WERI-Rb-1 (cell line): Measurements from ENCODE around the gene FKBP4.

ENCODE experiments used
- DNase-seq: peaks from one replicate; pipeline ENCODE4 v3.0.0-alpha.2; 2020
- H3K27ac ChIP-seq: fragments of 250-450 bp; sonication (Bioruptor Pico); 2 replicates; pipeline ENCODE4 v1.5.1; 2020; ENCODE audit warnings: mild to moderate bottlenecking, moderate library complexity
- H3K27me3 ChIP-seq: fragments of 250-450 bp; sonication (Bioruptor Pico); 2 replicates; pipeline ENCODE4 v1.5.1; 2021; ENCODE audit warnings: mild to moderate bottlenecking, low read depth, moderate library complexity; ENCODE audit not compliant: insufficient read depth, severe bottlenecking
- H3K36me3 ChIP-seq: fragments of 250-450 bp; sonication (Bioruptor Pico); 2 replicates; pipeline ENCODE4 v1.5.1; 2020; ENCODE audit warnings: mild to moderate bottlenecking, moderate library complexity
- H3K4me3 ChIP-seq: 2 replicates; pipeline ENCODE4 v1.5.1; 2011; ENCODE audit warnings: low read depth, mild to moderate bottlenecking, control low read depth, low read length
- H3K9me3 ChIP-seq: fragments of 250-450 bp; sonication (Bioruptor Pico); 2 replicates; pipeline ENCODE4 v1.5.1; 2021; ENCODE audit warnings: mild to moderate bottlenecking, moderate library complexity; ENCODE audit not compliant: severe bottlenecking
- TF ChIP-seq, protein P1 (sequence below): IDR thresholded peaks from 2 replicates; pipeline ENCODE4 v1.5.1; 2011; ENCODE audit warnings: low read depth, mild to moderate bottlenecking, control low read depth, inconsistent platforms, low read length

Gene FKBP4, protein sequence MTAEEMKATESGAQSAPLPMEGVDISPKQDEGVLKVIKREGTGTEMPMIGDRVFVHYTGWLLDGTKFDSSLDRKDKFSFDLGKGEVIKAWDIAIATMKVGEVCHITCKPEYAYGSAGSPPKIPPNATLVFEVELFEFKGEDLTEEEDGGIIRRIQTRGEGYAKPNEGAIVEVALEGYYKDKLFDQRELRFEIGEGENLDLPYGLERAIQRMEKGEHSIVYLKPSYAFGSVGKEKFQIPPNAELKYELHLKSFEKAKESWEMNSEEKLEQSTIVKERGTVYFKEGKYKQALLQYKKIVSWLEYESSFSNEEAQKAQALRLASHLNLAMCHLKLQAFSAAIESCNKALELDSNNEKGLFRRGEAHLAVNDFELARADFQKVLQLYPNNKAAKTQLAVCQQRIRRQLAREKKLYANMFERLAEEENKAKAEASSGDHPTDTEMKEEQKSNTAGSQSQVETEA

DNA sequence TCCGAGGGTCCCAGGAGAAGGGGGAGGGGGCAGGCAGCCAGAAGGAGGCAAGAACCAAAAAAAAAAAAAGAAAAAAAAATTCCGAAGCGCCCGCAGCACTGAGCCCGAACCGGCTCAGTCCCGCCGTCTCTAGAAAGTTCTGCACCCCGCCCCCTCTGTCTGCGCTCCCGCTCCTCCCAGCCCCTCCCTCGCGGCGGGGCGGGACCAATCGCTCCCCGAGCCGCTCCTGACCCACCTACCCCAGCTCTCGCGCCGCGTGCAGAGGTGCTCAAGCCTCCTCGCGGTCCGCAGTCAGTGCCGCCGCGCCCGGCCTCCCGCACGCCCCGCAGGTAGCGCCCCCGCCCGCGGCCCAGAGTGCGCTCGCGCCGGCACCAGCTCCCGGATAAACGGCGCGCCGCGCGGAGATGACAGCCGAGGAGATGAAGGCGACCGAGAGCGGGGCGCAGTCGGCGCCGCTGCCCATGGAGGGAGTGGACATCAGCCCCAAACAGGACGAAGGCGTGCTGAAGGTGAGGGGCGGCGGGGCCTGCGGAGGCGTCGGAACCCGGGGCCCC is at the start of gene FKBP4:
Gene FKBP4, plus strand, starts transcription at position 235 of the 554 bp plus-strand sequence. Its CDS starts 170 bp downstream, at position 405.
- Histone ChIP-seq H3K27ac (peak within 1 kb of the TSS; percentile 77), H3K4me3 (peak within 1 kb of the TSS; percentile 44), H3K9me3 (no peaks in the 10 kb centered on the region), H3K36me3 (peaks cover 40% of the 10 kb centered on the region), H3K27me3 (no peaks in the 10 kb centered on the region)
- DNase-seq, result peak; percentile 88
- TF ChIP-seq, protein P1, sequence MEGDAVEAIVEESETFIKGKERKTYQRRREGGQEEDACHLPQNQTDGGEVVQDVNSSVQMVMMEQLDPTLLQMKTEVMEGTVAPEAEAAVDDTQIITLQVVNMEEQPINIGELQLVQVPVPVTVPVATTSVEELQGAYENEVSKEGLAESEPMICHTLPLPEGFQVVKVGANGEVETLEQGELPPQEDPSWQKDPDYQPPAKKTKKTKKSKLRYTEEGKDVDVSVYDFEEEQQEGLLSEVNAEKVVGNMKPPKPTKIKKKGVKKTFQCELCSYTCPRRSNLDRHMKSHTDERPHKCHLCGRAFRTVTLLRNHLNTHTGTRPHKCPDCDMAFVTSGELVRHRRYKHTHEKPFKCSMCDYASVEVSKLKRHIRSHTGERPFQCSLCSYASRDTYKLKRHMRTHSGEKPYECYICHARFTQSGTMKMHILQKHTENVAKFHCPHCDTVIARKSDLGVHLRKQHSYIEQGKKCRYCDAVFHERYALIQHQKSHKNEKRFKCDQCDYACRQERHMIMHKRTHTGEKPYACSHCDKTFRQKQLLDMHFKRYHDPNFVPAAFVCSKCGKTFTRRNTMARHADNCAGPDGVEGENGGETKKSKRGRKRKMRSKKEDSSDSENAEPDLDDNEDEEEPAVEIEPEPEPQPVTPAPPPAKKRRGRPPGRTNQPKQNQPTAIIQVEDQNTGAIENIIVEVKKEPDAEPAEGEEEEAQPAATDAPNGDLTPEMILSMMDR, result no peak

DNA sequence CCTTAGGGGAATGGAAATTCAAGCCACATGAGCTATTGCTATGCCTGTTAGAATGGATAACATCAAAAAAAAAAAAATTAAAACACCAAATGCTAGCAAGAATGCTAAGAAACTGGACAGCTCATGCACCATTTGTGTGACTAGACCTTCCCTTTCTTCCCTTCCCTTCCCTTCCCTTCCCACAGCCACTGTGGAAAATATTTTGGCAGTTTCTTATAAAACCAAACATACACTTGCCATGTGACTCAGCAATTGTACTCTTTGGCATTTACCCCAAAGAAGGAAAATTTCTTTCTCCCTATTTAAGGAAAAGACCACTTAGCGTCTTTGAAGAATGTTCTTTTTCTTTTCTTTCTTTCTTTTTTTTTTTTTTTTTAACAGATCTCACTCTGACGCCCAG is 49.1 kb upstream of the FKBP4 start:
- Histone ChIP-seq H3K27ac (no peak overlapping the region), H3K9me3 (no peaks in the 10 kb centered on the region), H3K4me3 (no peak overlapping the region), H3K36me3 (no peaks in the 10 kb centered on the region), H3K27me3 (no peaks in the 10 kb centered on the region)
- TF ChIP-seq, protein P1, result no peak
- no peak for DNase-seq

DNA sequence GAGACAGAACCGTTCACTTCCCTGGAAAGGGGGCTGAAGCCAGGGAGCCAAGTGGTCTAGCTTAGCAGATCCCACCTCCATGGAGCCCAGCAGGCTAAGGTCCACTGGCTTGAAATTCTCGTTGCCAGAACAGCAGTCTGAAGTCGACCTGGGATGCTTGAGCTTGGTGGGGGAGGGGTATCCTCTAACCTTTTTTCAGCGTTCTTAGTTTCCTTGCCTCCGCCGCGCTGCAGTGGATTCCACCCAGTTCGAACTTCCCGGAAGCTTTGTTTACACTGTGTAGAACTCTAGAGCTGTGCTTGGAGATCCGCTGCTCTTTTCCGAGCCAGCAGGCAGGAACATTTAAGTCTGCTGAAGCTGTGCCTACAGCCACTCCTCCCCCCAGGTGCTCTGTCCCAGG is 45.2 kb upstream of the FKBP4 start:
- no peak overlapping the region for H3K27ac ChIP-seq
- H3K36me3 ChIP-seq, result no peaks in the 10 kb centered on the region
- H3K27me3 ChIP-seq, result peaks cover 35% of the 10 kb centered on the region
- no peak overlapping the region for H3K4me3 ChIP-seq
- no peak for DNase-seq
- TF ChIP-seq, protein P1, result no peak
- no peaks in the 10 kb centered on the region for H3K9me3 ChIP-seq

DNA sequence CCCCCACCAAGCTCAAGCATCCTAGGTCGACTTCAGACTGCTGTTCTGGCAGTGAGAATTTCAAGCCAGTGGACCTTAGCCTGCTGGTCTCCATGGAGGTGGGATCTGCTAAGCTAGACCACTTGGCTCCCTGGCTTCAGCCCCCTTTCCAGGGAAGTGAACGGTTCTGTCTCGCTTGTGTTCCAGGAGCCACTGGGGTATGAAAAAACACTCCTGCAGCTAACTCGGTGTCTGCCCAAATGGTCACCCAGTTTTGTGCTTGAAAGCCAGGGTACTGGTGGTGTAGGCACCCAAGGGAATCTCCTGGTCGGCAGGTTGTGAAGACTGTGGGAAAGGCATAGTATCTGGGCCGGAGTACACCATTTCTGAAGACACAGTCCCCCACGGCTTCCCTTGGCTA is 44.6 kb upstream of the FKBP4 start:
- no peaks in the 10 kb centered on the region for H3K9me3 ChIP-seq
- peaks cover 35% of the 10 kb centered on the region for H3K27me3 ChIP-seq
- no peak overlapping the region for H3K27ac ChIP-seq
- H3K4me3 ChIP-seq, result no peak overlapping the region
- no peak for DNase-seq
- TF ChIP-seq, protein P1, result no peak
- H3K36me3 ChIP-seq, result no peaks in the 10 kb centered on the region

DNA sequence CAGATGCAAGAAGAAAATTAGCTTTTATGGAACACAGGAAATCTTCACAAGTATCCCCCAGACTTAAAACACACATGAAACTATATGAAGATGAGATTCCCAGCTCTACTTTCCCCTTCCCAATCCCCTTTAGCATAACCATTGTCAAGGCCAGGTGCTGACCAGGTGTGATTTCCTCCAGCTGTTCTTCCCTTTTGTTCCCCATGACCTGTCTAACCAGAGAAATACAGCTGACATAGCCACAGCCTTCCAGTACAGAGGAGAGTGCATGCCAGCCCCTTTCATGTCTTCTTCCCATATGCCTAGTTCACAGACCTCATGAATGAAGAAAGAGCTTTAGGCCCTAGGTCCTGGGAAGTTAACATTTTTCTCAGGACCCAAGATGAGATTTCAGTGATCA is 43.5 kb upstream of the FKBP4 start:
- H3K27ac ChIP-seq, result no peak overlapping the region
- no peaks in the 10 kb centered on the region for H3K9me3 ChIP-seq
- TF ChIP-seq, protein P1, result no peak
- H3K36me3 ChIP-seq, result no peaks in the 10 kb centered on the region
- no peak overlapping the region for H3K4me3 ChIP-seq
- DNase-seq, result no peak
- H3K27me3 ChIP-seq, result peaks cover 35% of the 10 kb centered on the region
